Measurements from ENCODE around the gene DIS3L2.
"Not testable (repeated sequence)": the region's sequence is repeated elsewhere in the genome, so short reads cannot be mapped to it uniquely, and the experiment has no call there.

DIS3L2 gene

GRCh38 chr2:232133078-232133477 is 171.6 kb downstream of the DIS3L2 start:
- DNase-seq = no peak

GRCh38 chr2:232134939-232135338 is 173.4 kb downstream of the DIS3L2 start:
- peak; percentile 82 for DNase-seq

- no peak for DNase-seq
Observed at GRCh38 chr2:232137356-232138147, 176.0 kb downstream of the DIS3L2 start.

GRCh38 chr2:232138441-232138840 is 176.9 kb downstream of the DIS3L2 start:
- no peak for DNase-seq

- DNase-seq = no peak
Observed at GRCh38 chr2:232139171-232139594, 177.7 kb downstream of the DIS3L2 start.

- DNase-seq = no peak
Observed at GRCh38 chr2:232139786-232140562, 178.5 kb downstream of the DIS3L2 start.

- DNase-seq = no peak
Observed at GRCh38 chr2:232141591-232141990, 180.1 kb downstream of the DIS3L2 start.

GRCh38 chr2:232142049-232142448 is 180.5 kb downstream of the DIS3L2 start:
- DNase-seq = peak; percentile 35

GRCh38 chr2:232142502-232142901 is 181.0 kb downstream of the DIS3L2 start:
- no peak for DNase-seq

GRCh38 chr2:232146294-232146693 is 184.8 kb downstream of the DIS3L2 start:
- no peak for DNase-seq

GRCh38 chr2:232147440-232148077 is 186.0 kb downstream of the DIS3L2 start:
- no peak for DNase-seq

- no peak for DNase-seq
Observed at GRCh38 chr2:232162187-232162586, 200.7 kb downstream of the DIS3L2 start.

GRCh38 chr2:232170396-232170795 is 208.9 kb downstream of the DIS3L2 start:
- DNase-seq = no peak

GRCh38 chr2:232174662-232175061 is 213.1 kb downstream of the DIS3L2 start:
- DNase-seq = no peak

GRCh38 chr2:232176587-232176986 is 215.1 kb downstream of the DIS3L2 start:
- DNase-seq = not testable (repeated sequence)

- DNase-seq = no peak
Observed at GRCh38 chr2:232183279-232183678, 221.8 kb downstream of the DIS3L2 start.

- no peak for DNase-seq
Observed at GRCh38 chr2:232184346-232184745, 222.8 kb downstream of the DIS3L2 start.

- no peak for DNase-seq
Observed at GRCh38 chr2:232190796-232191195, 229.3 kb downstream of the DIS3L2 start.

- DNase-seq = no peak
Observed at GRCh38 chr2:232195487-232195886, 234.0 kb downstream of the DIS3L2 start.

GRCh38 chr2:232196802-232197201 is 235.3 kb downstream of the DIS3L2 start:
- no peak for DNase-seq

GRCh38 chr2:232200195-232200594 is 238.7 kb downstream of the DIS3L2 start:
- DNase-seq = no peak

- no peak for DNase-seq
Observed at GRCh38 chr2:232203166-232203891, 241.8 kb downstream of the DIS3L2 start.

GRCh38 chr2:232203936-232204335 is 242.4 kb downstream of the DIS3L2 start:
- no peak for DNase-seq
